Adipose tissue (tissue), 3 donors: Measurements from ENCODE around the gene FRG2. TPM values are rescaled to one million over a fixed set of nuclear protein-coding genes. Genes with fewer than 3 reads are reported as not detected.

ENCODE experiments used
- polyA plus RNA-seq, 3 donors: library from polyadenylated mRNA; stranded (reverse); fragments of 200-250 nt; gene quantifications; one replicate each; pipeline ENCODE4 v1.2.3, GENCODE V29; 2013
- donor health status: healthy with polysubstance abuse.
- donor health status: Bipolar disorder and iron deficiency.
- donor health status: healthy.

The FRG2 gene
- polyA plus RNA-seq, 3 donors: 0.22 TPM; not detected in 2

Other genes with a start within 250 kb of the FRG2 start
- gene FRG1, start 86.4 kb downstream of the FRG2 start, polyA plus RNA-seq: 10 to 100 TPM; 23.2 to 46.6 (median 30.7) TPM
- not detected for gene DBET, start 37.2 kb upstream of the FRG2 start, polyA plus RNA-seq
- gene DUX4, start 146.5 kb upstream of the FRG2 start, polyA plus RNA-seq: not detected